Stomach smooth muscle (tissue), 2 donors: ENCODE results near the gene ADCY3.

Experiments used
- H3K27ac ChIP-seq: one replicate; pipeline ENCODE4 v1.7.0; 2013; ENCODE audit warnings: mild to moderate bottlenecking, low read length, inconsistent platforms
- H3K27me3 ChIP-seq, 2 donors: one replicate each; pipeline ENCODE4 v1.7.0; 2013; ENCODE audit warnings: low read length in 2 of 2; ENCODE audit not compliant: insufficient read depth in 2 of 2, control insufficient read depth in 1 of 2
- H3K36me3 ChIP-seq, 2 donors: one replicate each; pipeline ENCODE4 v1.7.0; 2013; ENCODE audit warnings: low read length in 2 of 2; ENCODE audit not compliant: control insufficient read depth in 2 of 2, insufficient read depth in 2 of 2
- H3K4me1 ChIP-seq: one replicate; pipeline ENCODE4 v1.7.0; 2013; ENCODE audit warnings: low read length; ENCODE audit not compliant: control insufficient read depth, insufficient read depth
- H3K4me3 ChIP-seq, 2 donors: one replicate each; pipeline ENCODE4 v1.7.0; 2013; ENCODE audit warnings: low read length in 2 of 2
- H3K9ac ChIP-seq, 2 donors: one replicate each; pipeline ENCODE4 v1.7.0; 2013; ENCODE audit warnings: low read length in 2 of 2, mild to moderate bottlenecking in 1 of 2
- H3K9me3 ChIP-seq, 2 donors: one replicate each; pipeline ENCODE4 v1.7.0; 2013; ENCODE audit warnings: low read length in 2 of 2; ENCODE audit not compliant: control insufficient read depth in 2 of 2
- donor health status: healthy.
- donor health status: Pancreatic carcinoma.

Gene ADCY3

DNA sequence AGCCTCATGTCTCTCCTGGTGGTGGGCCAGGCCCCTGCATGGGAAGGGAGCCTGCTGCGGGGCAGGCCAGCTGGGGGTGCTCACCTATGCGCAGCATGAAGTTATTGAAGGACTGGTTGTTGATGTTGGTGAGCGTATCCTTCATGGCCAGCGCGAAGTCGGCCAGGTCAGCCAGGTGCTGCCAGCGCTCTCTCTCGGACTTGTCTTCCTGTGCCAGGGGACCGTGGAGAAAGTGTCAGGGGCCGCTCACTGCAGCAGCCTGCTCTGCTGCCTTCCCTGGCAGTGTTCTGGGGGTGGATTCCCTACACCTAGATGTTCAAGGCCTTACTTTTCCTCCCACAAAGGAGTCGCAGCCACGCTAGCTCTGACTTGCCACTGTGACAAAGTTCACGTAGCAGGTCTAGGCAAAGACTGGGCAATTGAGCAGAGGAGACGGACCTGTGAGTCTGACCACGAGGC is 98.6 kb downstream of the ADCY3 start:
- Histone ChIP-seq H3K4me1 (no peaks in the 10 kb centered on the region), H3K27ac (no peak overlapping the region), H3K27me3 (no peaks in the 10 kb centered on the region), H3K9ac (no peak overlapping the region), H3K36me3 (peaks cover 3 to 9% of the 10 kb centered on the region in 2 donors), H3K9me3 (no peaks in the 10 kb centered on the region), H3K4me3 (no peak overlapping the region)

DNA sequence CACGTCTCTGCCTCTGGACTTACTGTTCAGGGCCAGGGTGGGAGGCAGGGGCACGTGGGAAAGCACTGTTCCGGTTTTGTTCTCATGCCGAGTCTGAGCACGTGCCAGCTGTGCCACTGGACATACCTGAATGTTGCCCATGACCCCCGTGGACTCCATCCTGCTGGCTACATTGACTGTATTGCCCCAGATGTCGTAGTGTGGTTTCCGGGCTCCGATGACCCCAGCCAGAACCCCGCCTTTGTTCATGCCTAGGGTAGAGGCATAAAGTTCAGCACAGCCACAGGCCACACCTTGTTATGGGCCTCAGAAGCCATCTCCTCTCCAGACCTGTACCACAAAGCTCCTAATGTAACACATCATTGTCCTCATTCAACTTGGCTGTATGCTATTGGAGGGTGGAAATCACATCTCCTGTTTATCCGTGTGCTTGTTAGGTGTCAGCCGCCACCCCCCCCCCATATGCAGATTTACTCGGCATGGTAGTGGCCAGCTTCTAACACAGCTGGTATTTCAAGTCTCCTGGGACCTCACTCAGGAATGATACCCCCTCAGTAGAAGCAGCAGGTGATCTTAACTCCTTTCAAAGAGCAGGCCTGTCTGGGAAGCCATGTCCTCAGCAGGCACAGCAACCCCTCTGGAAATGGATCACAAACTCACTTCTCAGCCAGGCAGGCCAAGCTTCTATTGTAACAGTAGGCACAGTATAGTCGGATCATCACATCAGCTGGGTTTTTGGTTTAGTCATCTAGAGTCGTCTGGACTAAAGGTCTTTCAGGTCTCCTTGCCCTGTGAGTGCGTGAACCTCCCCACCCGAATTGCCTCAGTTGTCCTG is 99.2 kb downstream of the ADCY3 start:
- H3K4me1 ChIP-seq, result no peaks in the 10 kb centered on the region
- no peaks in the 10 kb centered on the region for H3K27me3 ChIP-seq
- H3K4me3 ChIP-seq, result no peak overlapping the region
- no peaks in the 10 kb centered on the region for H3K9me3 ChIP-seq
- H3K9ac ChIP-seq, result no peak overlapping the region
- peaks cover 3 to 12% of the 10 kb centered on the region in 2 donors for H3K36me3 ChIP-seq
- no peak overlapping the region for H3K27ac ChIP-seq

DNA sequence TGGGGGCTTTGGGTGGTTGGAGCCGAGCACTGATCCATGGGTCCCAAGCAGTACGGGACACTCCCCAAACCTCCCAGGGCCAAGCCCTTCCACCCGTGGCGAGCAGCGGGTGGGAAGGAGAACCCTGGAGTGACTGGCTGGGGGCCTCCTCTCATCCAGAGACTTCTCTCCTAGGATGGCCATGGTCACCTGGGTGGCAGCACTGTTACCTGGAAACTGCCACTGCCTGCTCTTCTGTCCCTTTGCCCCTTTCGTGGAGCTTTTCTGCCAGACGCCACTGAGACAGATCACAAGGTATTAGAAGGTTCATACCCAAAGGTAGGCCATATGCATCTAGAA is 99.9 kb downstream of the ADCY3 start:
- Histone ChIP-seq H3K9me3 (no peaks in the 10 kb centered on the region), H3K27ac (no peak overlapping the region), H3K27me3 (no peaks in the 10 kb centered on the region), H3K9ac (no peak overlapping the region), H3K4me1 (no peaks in the 10 kb centered on the region), H3K4me3 (no peak overlapping the region), H3K36me3 (peaks cover 3 to 13% of the 10 kb centered on the region in 2 donors)

DNA sequence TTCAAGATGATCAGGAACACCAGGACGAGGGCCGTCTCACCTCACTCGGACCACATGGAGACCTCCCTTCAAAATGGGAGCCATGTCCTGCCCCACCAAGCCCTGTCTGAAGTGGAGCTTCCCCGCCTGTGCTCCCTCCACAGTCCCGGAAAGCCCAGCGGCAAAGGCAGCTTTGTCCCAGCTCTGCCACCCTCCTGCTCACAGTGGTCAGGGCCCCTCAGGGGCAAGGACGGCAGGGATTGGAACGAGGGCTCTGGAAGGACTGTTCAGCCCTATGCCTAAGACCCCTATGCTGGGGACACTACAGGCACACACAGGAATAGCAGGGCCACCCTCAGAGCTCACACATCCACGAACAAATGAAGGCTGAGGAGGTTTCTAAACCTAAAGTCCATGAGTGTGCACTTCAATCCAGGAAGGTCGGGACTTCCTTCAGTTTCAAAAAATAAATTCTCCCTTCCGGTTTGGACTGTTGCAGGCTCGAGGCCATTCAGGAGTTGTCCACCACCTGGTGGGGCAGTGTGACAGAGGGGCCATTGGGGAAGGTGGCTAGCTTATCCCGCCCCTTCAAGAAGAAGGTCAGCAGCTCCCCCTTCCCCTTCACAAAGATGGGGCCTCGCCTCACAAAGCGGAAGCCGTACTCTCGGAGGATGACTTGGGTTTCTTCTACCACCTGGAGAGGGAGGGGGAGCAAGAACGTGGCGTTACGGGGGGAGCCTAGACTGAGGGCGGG is 100.4 kb downstream of the ADCY3 start:
- H3K4me1 ChIP-seq, result no peaks in the 10 kb centered on the region
- H3K27ac ChIP-seq, result no peak overlapping the region
- no peak overlapping the region for H3K4me3 ChIP-seq
- no peak overlapping the region for H3K9ac ChIP-seq
- no peaks in the 10 kb centered on the region for H3K9me3 ChIP-seq
- no peaks in the 10 kb centered on the region for H3K27me3 ChIP-seq
- H3K36me3 ChIP-seq, result peaks cover 3 to 13% of the 10 kb centered on the region in 2 donors

DNA sequence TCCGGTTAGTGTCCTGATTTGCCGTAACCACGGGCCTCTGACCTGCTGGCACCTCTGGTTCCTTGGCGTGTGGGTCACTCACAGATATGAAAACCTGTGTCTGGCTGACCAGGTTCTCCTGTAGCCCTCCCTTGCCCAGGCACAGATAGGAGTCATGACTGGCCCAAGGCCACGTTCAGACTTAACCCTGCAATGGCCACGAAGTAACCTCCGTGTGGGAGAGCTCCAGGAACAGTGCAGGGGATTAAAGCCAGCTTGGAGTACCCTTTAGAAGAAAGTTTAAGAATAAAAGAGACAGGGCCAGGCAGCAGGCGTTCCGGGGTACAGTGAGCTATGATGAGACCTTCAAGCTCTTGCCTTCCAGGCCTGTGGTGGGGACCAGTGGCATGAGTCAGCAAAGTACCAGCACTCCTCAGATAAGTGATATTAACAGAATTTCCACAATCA is 101.3 kb downstream of the ADCY3 start:
- H3K4me1 ChIP-seq, result no peaks in the 10 kb centered on the region
- H3K27ac ChIP-seq, result no peak overlapping the region
- H3K4me3 ChIP-seq, result no peak overlapping the region
- no peaks in the 10 kb centered on the region for H3K9me3 ChIP-seq
- no peaks in the 10 kb centered on the region for H3K27me3 ChIP-seq
- H3K9ac ChIP-seq, result no peak overlapping the region
- H3K36me3 ChIP-seq, result peaks cover 3 to 13% of the 10 kb centered on the region in 2 donors

DNA sequence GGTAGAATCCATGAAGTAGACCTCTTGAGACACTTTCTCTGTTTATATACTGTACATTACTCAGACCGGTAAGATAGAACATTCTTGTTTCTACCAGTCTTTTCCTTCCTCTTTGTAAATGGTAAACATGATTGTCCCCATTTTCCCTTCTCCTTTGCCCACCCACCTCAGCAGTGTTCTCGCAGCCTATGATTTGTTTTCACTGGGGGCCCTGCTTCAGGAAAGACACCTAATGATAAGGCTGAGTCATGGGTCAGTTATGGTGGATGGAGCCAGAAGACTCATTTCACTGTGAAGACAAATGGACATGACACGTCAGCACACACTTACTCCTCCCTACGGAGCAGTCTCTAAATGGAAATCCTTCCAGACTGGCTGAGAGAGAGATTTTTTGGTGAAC is 103.2 kb downstream of the ADCY3 start:
- H3K4me1 ChIP-seq, result no peaks in the 10 kb centered on the region
- H3K27me3 ChIP-seq, result no peaks in the 10 kb centered on the region
- no peak overlapping the region for H3K9ac ChIP-seq
- no peak overlapping the region for H3K4me3 ChIP-seq
- H3K36me3 ChIP-seq, result peaks cover 3 to 13% of the 10 kb centered on the region in 2 donors
- H3K9me3 ChIP-seq, result no peaks in the 10 kb centered on the region
- H3K27ac ChIP-seq, result no peak overlapping the region

DNA sequence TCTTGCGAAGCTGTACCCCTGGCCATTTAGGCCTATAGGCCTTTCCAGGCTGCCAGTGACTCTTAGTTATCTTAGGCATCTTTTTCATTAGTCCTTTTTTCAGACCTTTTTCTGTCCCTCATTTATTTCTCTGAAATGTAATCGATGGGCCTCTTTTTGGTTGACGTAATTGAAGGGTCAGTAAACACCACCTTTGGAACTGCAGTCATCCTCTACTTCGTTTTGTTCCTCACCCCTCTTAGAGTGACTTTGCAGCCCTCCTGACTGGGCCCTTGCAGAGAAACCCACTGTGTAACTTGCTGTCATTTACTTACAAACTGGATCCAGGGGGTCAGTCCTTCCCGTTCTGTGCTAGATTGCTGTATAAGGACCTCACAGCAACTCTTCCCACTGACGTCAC is 103.6 kb downstream of the ADCY3 start:
- peaks cover 3 to 13% of the 10 kb centered on the region in 2 donors for H3K36me3 ChIP-seq

DNA sequence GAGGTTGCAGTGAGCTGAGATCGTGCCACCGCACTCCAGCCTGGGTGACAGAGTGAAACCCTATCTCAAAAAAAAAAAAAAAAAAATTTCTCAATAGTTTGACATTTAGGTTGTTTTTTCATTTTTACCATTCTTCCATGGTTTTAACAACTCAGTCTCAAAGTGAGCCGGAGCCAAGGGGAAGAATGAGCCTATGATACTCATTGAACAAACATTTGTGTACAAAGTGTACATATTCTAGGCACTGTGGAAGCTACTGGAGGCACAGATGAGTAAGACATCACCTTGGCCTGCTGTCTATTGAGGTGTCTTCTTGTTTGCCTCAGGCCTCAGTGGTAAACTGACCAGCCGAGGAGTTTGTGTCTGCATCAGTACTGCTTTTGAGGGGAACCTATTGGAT is 104.9 kb downstream of the ADCY3 start:
- Histone ChIP-seq H3K4me1 (no peaks in the 10 kb centered on the region), H3K27me3 (no peaks in the 10 kb centered on the region), H3K27ac (no peak overlapping the region), H3K9me3 (no peaks in the 10 kb centered on the region), H3K36me3 (peaks cover 0 to 7% of the 10 kb centered on the region in 2 donors), H3K4me3 (no peak overlapping the region), H3K9ac (no peak overlapping the region)

More for the DNA sequence above, 103.6 kb downstream of the ADCY3 start:
- Histone ChIP-seq H3K9me3 (no peaks in the 10 kb centered on the region), H3K4me1 (no peaks in the 10 kb centered on the region), H3K27me3 (no peaks in the 10 kb centered on the region), H3K9ac (no peak overlapping the region), H3K27ac (no peak overlapping the region), H3K4me3 (no peak overlapping the region)

DNA sequence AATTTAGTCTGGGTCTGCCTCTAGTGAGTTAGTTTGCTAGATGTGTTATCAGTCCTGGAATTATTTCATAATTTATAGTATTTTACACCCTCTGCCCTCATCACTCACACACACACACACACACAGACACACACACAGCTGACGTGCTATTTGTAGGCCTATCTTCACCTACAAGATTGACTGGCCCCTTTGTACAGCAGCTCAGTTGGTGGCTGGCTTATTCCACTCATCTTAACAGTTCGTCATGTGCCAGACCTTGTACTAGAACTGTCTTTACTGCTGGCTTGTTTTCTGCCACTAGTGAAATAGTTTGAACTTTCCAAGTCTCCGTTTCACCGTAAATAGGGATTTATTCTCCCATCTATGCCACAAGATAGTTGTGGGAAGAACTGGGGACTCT is 105.5 kb downstream of the ADCY3 start:
- H3K27me3 ChIP-seq, result no peaks in the 10 kb centered on the region
- H3K4me1 ChIP-seq, result no peaks in the 10 kb centered on the region
- H3K4me3 ChIP-seq, result no peak overlapping the region
- no peak overlapping the region for H3K9ac ChIP-seq
- H3K36me3 ChIP-seq, result peaks cover 0 to 7% of the 10 kb centered on the region in 2 donors
- no peak overlapping the region for H3K27ac ChIP-seq
- no peaks in the 10 kb centered on the region for H3K9me3 ChIP-seq

DNA sequence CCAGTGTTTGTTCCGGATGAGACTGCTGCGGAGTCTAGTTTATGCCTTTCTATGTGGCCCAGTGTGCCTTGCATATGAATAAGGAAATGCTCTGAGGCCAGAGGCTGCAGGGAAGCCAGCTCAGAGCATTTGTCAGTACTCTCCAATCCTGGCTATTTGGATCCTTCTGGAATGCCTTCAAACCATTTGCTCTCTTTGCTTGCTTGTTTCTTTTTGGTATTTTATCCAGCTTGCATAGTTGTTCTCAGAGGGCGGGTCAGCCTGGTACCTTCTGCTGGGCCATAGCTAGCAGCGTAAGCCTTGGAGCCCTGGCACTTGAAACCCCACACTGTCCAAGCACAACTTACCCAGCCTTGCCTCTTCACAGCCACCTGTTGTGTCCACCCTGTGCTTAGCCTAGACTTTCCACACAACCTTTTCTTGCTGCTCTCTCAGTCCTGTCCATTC is 106.3 kb downstream of the ADCY3 start:
- Histone ChIP-seq H3K4me3 (no peak overlapping the region), H3K4me1 (no peaks in the 10 kb centered on the region), H3K27me3 (no peaks in the 10 kb centered on the region), H3K9ac (no peak overlapping the region), H3K27ac (no peak overlapping the region), H3K9me3 (no peaks in the 10 kb centered on the region), H3K36me3 (peaks cover 0 to 7% of the 10 kb centered on the region in 2 donors)
